SK-N-SH (cell line): ENCODE measurements around the gene HOXA4. TPM values are rescaled to one million over a fixed set of nuclear protein-coding genes. Genes with fewer than 3 reads are reported as not detected.

Source experiments
- CTCF ChIA-PET: fragments of 300-600, 350-600 bp; formaldehyde crosslinking; extraction: SDS; loops from one replicate; lab custom pipeline; 2021; lab: Yijun Ruan, JAX
- POLR2A ChIA-PET: fragments of 350-600 bp; sonication (Branson Sonifier 250); formaldehyde crosslinking; extraction: SDS; loops from one replicate; lab custom pipeline; 2020; ENCODE audit warnings: antibody characterized with exemption, inconsistent platforms; lab: Yijun Ruan, JAX
- DNase-seq: peaks from one replicate; pipeline ENCODE4 v3.0.0; 2012
- H2AFZ ChIP-seq: fragments of 200-600 bp; sonication (generic); 2 replicates; pipeline ENCODE4 v1.8.1; 2016; ENCODE audit warnings: antibody characterized with exemption, mild to moderate bottlenecking, low read depth
- H3F3A ChIP-seq: fragments of 200-600 bp; sonication (generic); replicated peaks from 2 replicates; pipeline ENCODE3; 2016; ENCODE audit warnings: antibody characterized with exemption, mild to moderate bottlenecking; ENCODE audit not compliant: insufficient read depth
- H3K27ac ChIP-seq, 2 experiments: fragments of 200-500 bp in 1 of 2; fragments of 200-600 bp in 1 of 2; sonication (Bioruptor generic) in 1 of 2; sonication (generic), shearing (Covaris generic) in 1 of 2; 2 replicates each; pipeline versions ENCODE4 v1.5.1 to v1.6.1; 2014 to 2016; ENCODE audit warnings: low read depth in 2 of 2, inconsistent platforms in 1 of 2, low read length in 1 of 2, mild to moderate bottlenecking in 1 of 2, mixed read lengths in 1 of 2
- H3K27me3 ChIP-seq: fragments of 200-600 bp; sonication (generic), shearing (Covaris generic); 2 replicates; pipeline ENCODE4 v1.6.1; 2016; ENCODE audit warnings: mixed run types; ENCODE audit not compliant: insufficient read depth
- H3K36me3 ChIP-seq, 2 experiments: fragments of 200-500 bp in 1 of 2; fragments of 200-600 bp in 1 of 2; sonication (Bioruptor generic) in 1 of 2; sonication (generic) in 1 of 2; replicated peaks in 1 of 2; 2 replicates each; pipeline versions ENCODE3 to v1.5.1; 2014 to 2016; ENCODE audit warnings: low read length in 1 of 2, mild to moderate bottlenecking in 1 of 2; ENCODE audit not compliant: insufficient read depth in 2 of 2, control insufficient read depth in 1 of 2
- H3K4me1 ChIP-seq, 2 experiments: fragments of 200-500 bp in 1 of 2; fragments of 200-600 bp in 1 of 2; sonication (Bioruptor generic) in 1 of 2; sonication (generic), shearing (Covaris generic) in 1 of 2; 2 replicates each; pipeline versions ENCODE4 v1.5.1 to v1.6.1; 2014 to 2016; ENCODE audit warnings: low read depth in 1 of 2, low read length in 1 of 2, mixed run types in 1 of 2; ENCODE audit not compliant: insufficient read depth in 2 of 2, control insufficient read depth in 1 of 2
- H3K4me2 ChIP-seq: fragments of 200-600 bp; sonication (generic), shearing (Covaris generic); 2 replicates; pipeline ENCODE4 v1.6.1; 2017; ENCODE audit warnings: mixed run types
- H3K4me3 ChIP-seq, 2 experiments: fragments of 200-500 bp in 1 of 2; fragments of 200-600 bp in 1 of 2; sonication (Bioruptor generic) in 1 of 2; sonication (generic), shearing (Covaris generic) in 1 of 2; 2 replicates each; pipeline versions ENCODE4 v1.5.1 to v1.8.1; 2014 to 2016; ENCODE audit warnings: low read depth in 2 of 2, inconsistent platforms in 1 of 2, low read length in 1 of 2, mild to moderate bottlenecking in 1 of 2, mixed read lengths in 1 of 2, moderate library complexity in 1 of 2
- H3K79me2 ChIP-seq: fragments of 200-600 bp; sonication (generic); 2 replicates; pipeline ENCODE4 v1.8.1; 2017; ENCODE audit warnings: mild to moderate bottlenecking; ENCODE audit not compliant: insufficient read depth
- H3K9ac ChIP-seq: fragments of 200-600 bp; sonication (generic); 2 replicates; pipeline ENCODE4 v1.6.1; 2017; ENCODE audit warnings: mixed run types
- H3K9me2 ChIP-seq: fragments of 200-600 bp; sonication (generic); 2 replicates; pipeline ENCODE4 v1.6.1; 2017; ENCODE audit warnings: mixed run types
- H3K9me3 ChIP-seq: fragments of 200-600 bp; sonication (generic); 2 replicates; pipeline ENCODE4 v1.6.1; 2017; ENCODE audit warnings: mixed run types, mild to moderate bottlenecking, moderate library complexity
- H4K20me1 ChIP-seq: fragments of 200-600 bp; sonication (generic); 2 replicates; pipeline ENCODE4 v1.6.1; 2017; ENCODE audit warnings: mild to moderate bottlenecking, mixed run types; ENCODE audit not compliant: insufficient read depth
- CHD2 ChIP-seq: fragments of 150-350 bp; IDR thresholded peaks from 2 replicates; pipeline ENCODE4 v1.6.1; 2018; ENCODE audit warnings: low read length; ENCODE audit not compliant: partially characterized antibody
- ELF1 ChIP-seq: IDR thresholded peaks from 2 replicates; pipeline ENCODE4 v1.4.0; 2012
- EP300 ChIP-seq, 2 experiments: IDR thresholded peaks; 2 replicates each; pipeline versions ENCODE4 v1.4.0 to v1.6.1; 2012; ENCODE audit warnings: borderline replicate concordance in 1 of 2, low read depth in 1 of 2, low read length in 1 of 2
- FOSL2 ChIP-seq: IDR thresholded peaks from 2 replicates; pipeline ENCODE4 v1.4.0; 2012; ENCODE audit warnings: low read depth, mild to moderate bottlenecking, moderate library complexity, borderline replicate concordance
- FOXM1 ChIP-seq: IDR thresholded peaks from 2 replicates; pipeline ENCODE4 v1.4.0; 2012; ENCODE audit warnings: low read depth, mild to moderate bottlenecking
- IRF3 ChIP-seq: fragments of 150-350 bp; IDR thresholded peaks from 2 replicates; pipeline ENCODE4 v1.6.1; 2016; ENCODE audit warnings: mild to moderate bottlenecking, low read depth, low read length
- JUND ChIP-seq: IDR thresholded peaks from 2 replicates; pipeline ENCODE4 v1.4.0; 2012
- MEF2A ChIP-seq: IDR thresholded peaks from 2 replicates; pipeline ENCODE4 v1.4.0; 2012; ENCODE audit warnings: low read depth, borderline replicate concordance
- MXI1 ChIP-seq: IDR thresholded peaks from 2 replicates; pipeline ENCODE4 v1.6.1; 2012; ENCODE audit warnings: mild to moderate bottlenecking, low read depth, low read length, improper control_type of control experiment
- NFIC ChIP-seq: IDR thresholded peaks from 2 replicates; pipeline ENCODE4 v1.4.0; 2012; ENCODE audit warnings: borderline replicate concordance
- NRF1 ChIP-seq: IDR thresholded peaks from 2 replicates; pipeline ENCODE4 v1.6.1; 2012; ENCODE audit warnings: low read depth, mild to moderate bottlenecking, low read length
- PBX3 ChIP-seq: IDR thresholded peaks from 2 replicates; pipeline ENCODE4; 2012
- REST ChIP-seq: IDR thresholded peaks from 2 replicates; pipeline ENCODE4 v1.6.1; 2012; ENCODE audit warnings: mild to moderate bottlenecking, low read depth, low read length, moderate library complexity
- SIN3A ChIP-seq: IDR thresholded peaks from 2 replicates; pipeline ENCODE4 v1.6.1; 2012; ENCODE audit warnings: low read depth, mild to moderate bottlenecking, low read length, moderate library complexity, borderline replicate concordance
- SMC3 ChIP-seq: IDR thresholded peaks from 2 replicates; pipeline ENCODE4 v1.6.1; 2012; ENCODE audit warnings: low read depth, low read length, improper control_type of control experiment
- TCF12 ChIP-seq: IDR thresholded peaks from 2 replicates; pipeline ENCODE4 v1.4.0; 2012
- TEAD4 ChIP-seq: IDR thresholded peaks from 2 replicates; pipeline ENCODE4 v1.4.0; 2012; ENCODE audit warnings: mild to moderate bottlenecking, borderline replicate concordance; ENCODE audit not compliant: insufficient read depth
- USF1 ChIP-seq: IDR thresholded peaks from 2 replicates; pipeline ENCODE4 v1.4.0; 2012; ENCODE audit warnings: low read depth, borderline replicate concordance
- WGBS: methylation state at CpG from one replicate; pipeline ENCODE4 v1.1.6; 2017; ENCODE audit warnings: low lambda C conversion rate; 5-methylcytosine and 5-hydroxymethylcytosine counted together
- polyA plus RNA-seq, 3 experiments: library from polyadenylated mRNA; depleted of rRNA; stranded (reverse); fragments of >200 nt; gene quantifications; 2 replicates each; pipeline ENCODE4 v1.2.3, GENCODE V29; 2012

The HOXA4 gene
- polyA plus RNA-seq, 1 of the 3 experiments (the other 2 are of a cell fraction): not detected

GRCh38 chr7:27117887-27118491, 12.6 kb downstream of the HOXA4 start:
- no peaks in the 10 kb centered on the region for H3K79me2 ChIP-seq
- H3K4me3 ChIP-seq: 0 out of 4 replicates have a peak overlapping the region, but pooled peaks of 1 of the 2 experiments have one; percentile 6
- WGBS: 19% methylated on average over 19 of the region's 19 CpGs
- H3K9ac ChIP-seq: no peak overlapping the region
- H3K4me1 ChIP-seq: no peaks in the 10 kb centered on the region
- no peaks in the 10 kb centered on the region for H4K20me1 ChIP-seq
- POLR2A ChIA-PET: no interaction called here
- no peaks in the 10 kb centered on the region for H3F3A ChIP-seq
- H3K9me3 ChIP-seq: no peaks in the 10 kb centered on the region
- H2AFZ ChIP-seq: no peak overlapping the region
- H3K4me2 ChIP-seq: 0 out of 2 replicates have a peak overlapping the region, but pooled peaks have one; percentile 17
- TF ChIP-seq SMC3 (no peak), JUND (no peak), IRF3 (no peak), CHD2 (no peak), EP300 (IDR thresholded peaks at IDR 0.05; ENCODE audit: borderline replicate concordance in 1 of 2, low read depth in 1 of 2, low read length in 1 of 2) (no peak), NFIC (no peak), TEAD4 (no peak)
- H3K36me3 ChIP-seq: no peaks in the 10 kb centered on the region
- no peak for DNase-seq
- H3K27me3 ChIP-seq: peaks cover 96% of the 10 kb centered on the region
- no peak overlapping the region for H3K27ac ChIP-seq
- H3K9me2 ChIP-seq: no peaks in the 10 kb centered on the region
- CTCF ChIA-PET: interaction anchor here (0.6 to 2.9 kb wide), 3 partner anchors 13 to 458 kb away, joined by 3 to 9 read pairs (median 3); partner anchors contain the start of gene HOXA5

- H3K4me2 ChIP-seq: 0 out of 2 replicates have a peak overlapping the region, but pooled peaks have one; percentile 17
- no peaks in the 10 kb centered on the region for H3K9me3 ChIP-seq
- no peak overlapping the region for H3K27ac ChIP-seq
- H3K4me3 ChIP-seq: no peak overlapping the region
- H3F3A ChIP-seq: no peaks in the 10 kb centered on the region
- H2AFZ ChIP-seq: no peak overlapping the region
- peaks cover 94% of the 10 kb centered on the region for H3K27me3 ChIP-seq
- POLR2A ChIA-PET: no interaction called here
- WGBS: 7% methylated on average over 12 of the region's 12 CpGs
- TF ChIP-seq MEF2A (no peak), TCF12 (no peak), SMC3 (no peak), JUND (no peak), TEAD4 (no peak), NRF1 (no peak), SIN3A (no peak), MXI1 (no peak), FOSL2 (no peak), REST (no peak), PBX3 (no peak), USF1 (no peak), CHD2 (no peak), FOXM1 (no peak), ELF1 (no peak), NFIC (no peak)
- no peaks in the 10 kb centered on the region for H3K79me2 ChIP-seq
- no peaks in the 10 kb centered on the region for H4K20me1 ChIP-seq
- CTCF ChIA-PET: interaction anchor here (0.7 to 2.9 kb wide), 7 partner anchors 11 to 945 kb away, joined by 3 to 9 read pairs (median 4); partner anchors contain the start of gene HOXA5
- no peak for DNase-seq
- H3K9me2 ChIP-seq: no peaks in the 10 kb centered on the region
- H3K9ac ChIP-seq: no peak overlapping the region
- no peaks in the 10 kb centered on the region for H3K36me3 ChIP-seq
- no peaks in the 10 kb centered on the region for H3K4me1 ChIP-seq
These were observed 13.3 kb downstream of the HOXA4 start for GRCh38 chr7:27116962-27117886.
